ENCODE measurements around the gene USF1. TPM values are rescaled to one million over a fixed set of nuclear protein-coding genes. Genes with fewer than 3 reads are reported as not detected.

USF1 gene
- total and polyA plus RNA-seq, 2 donors: 81.8 to 148 TPM

GRCh38 chr1:161089938-161090337 is 44.2 kb upstream of the USF1 start:
- peaks cover 0 to 3% of the 10 kb centered on the region in 2 donors for H3K4me1 ChIP-seq (ENCODE audit: control insufficient read depth in 2 of 2, insufficient read depth in 2 of 2, low read length in 2 of 2)
- WGBS: 98% methylated on average over 5 of the region's 5 CpGs
- no peaks in the 10 kb centered on the region for H3K36me3 ChIP-seq (ENCODE audit: control insufficient read depth in 2 of 2, insufficient read depth in 2 of 2, low read length in 1 of 2)
- no peaks in the 10 kb centered on the region for H3K27me3 ChIP-seq (ENCODE audit: control insufficient read depth in 2 of 2, insufficient read depth in 1 of 2, low read length in 1 of 2)
- no peaks in the 10 kb centered on the region for H3K9me3 ChIP-seq (ENCODE audit: control insufficient read depth in 2 of 2, insufficient read depth in 1 of 2, low read length in 1 of 2)
- H3K4me3 ChIP-seq (ENCODE audit: low read length in 2 of 2): no peak overlapping the region
- no peak overlapping the region for H3K27ac ChIP-seq (ENCODE audit: low read depth in 1 of 2, low read length in 1 of 2)
- no peak for DNase-seq (ENCODE audit: low read depth in 6 of 9, low spot score in 9 of 9)

- DNase-seq (ENCODE audit: low read depth in 6 of 9, low spot score in 9 of 9): no peak
- Histone ChIP-seq H3K4me3 (ENCODE audit: low read length in 2 of 2) (no peak within 1 kb of the TSS), H3K4me1 (ENCODE audit: control insufficient read depth in 2 of 2, insufficient read depth in 2 of 2, low read length in 2 of 2) (peaks cover 0 to 3% of the 10 kb centered on the region in 2 donors), H3K27me3 (ENCODE audit: control insufficient read depth in 2 of 2, insufficient read depth in 1 of 2, low read length in 1 of 2) (no peaks in the 10 kb centered on the region), H3K27ac (ENCODE audit: low read depth in 1 of 2, low read length in 1 of 2) (no peak within 1 kb of the TSS), H3K9me3 (ENCODE audit: control insufficient read depth in 2 of 2, insufficient read depth in 1 of 2, low read length in 1 of 2) (no peaks in the 10 kb centered on the region), H3K36me3 (ENCODE audit: control insufficient read depth in 2 of 2, insufficient read depth in 2 of 2, low read length in 1 of 2) (no peaks in the 10 kb centered on the region)
- WGBS: 88% methylated on average over 22 of the region's 22 CpGs
Observed at GRCh38 chr1:161089251-161089924, 43.6 kb upstream of the USF1 start, which contains the start of gene NECTIN4. Gene NECTIN4, minus strand, starts transcription at chr1:161089558. Its CDS starts 262 bp downstream, at chr1:161089296.

GRCh38 chr1:161088587-161089110 is 42.9 kb upstream of the USF1 start:
- Histone ChIP-seq H3K27me3 (ENCODE audit: control insufficient read depth in 2 of 2, insufficient read depth in 1 of 2, low read length in 1 of 2) (no peaks in the 10 kb centered on the region), H3K36me3 (ENCODE audit: control insufficient read depth in 2 of 2, insufficient read depth in 2 of 2, low read length in 1 of 2) (no peaks in the 10 kb centered on the region), H3K9me3 (ENCODE audit: control insufficient read depth in 2 of 2, insufficient read depth in 1 of 2, low read length in 1 of 2) (no peaks in the 10 kb centered on the region), H3K27ac (ENCODE audit: low read depth in 1 of 2, low read length in 1 of 2) (no peak overlapping the region), H3K4me3 (ENCODE audit: low read length in 2 of 2) (no peak overlapping the region), H3K4me1 (ENCODE audit: control insufficient read depth in 2 of 2, insufficient read depth in 2 of 2, low read length in 2 of 2) (peaks cover 0 to 3% of the 10 kb centered on the region in 2 donors)
- 92% methylated on average over 3 of the region's 3 CpGs for WGBS
- DNase-seq (ENCODE audit: low read depth in 6 of 9, low spot score in 9 of 9): no peak

GRCh38 chr1:161086457-161086856 is 40.7 kb upstream of the USF1 start:
- Histone ChIP-seq H3K9me3 (ENCODE audit: control insufficient read depth in 2 of 2, insufficient read depth in 1 of 2, low read length in 1 of 2) (no peaks in the 10 kb centered on the region), H3K36me3 (ENCODE audit: control insufficient read depth in 2 of 2, insufficient read depth in 2 of 2, low read length in 1 of 2) (no peaks in the 10 kb centered on the region), H3K27me3 (ENCODE audit: control insufficient read depth in 2 of 2, insufficient read depth in 1 of 2, low read length in 1 of 2) (no peaks in the 10 kb centered on the region), H3K27ac (ENCODE audit: low read depth in 1 of 2, low read length in 1 of 2) (no peak overlapping the region), H3K4me1 (ENCODE audit: control insufficient read depth in 2 of 2, insufficient read depth in 2 of 2, low read length in 2 of 2) (peaks cover 0 to 3% of the 10 kb centered on the region in 2 donors), H3K4me3 (ENCODE audit: low read length in 2 of 2) (no peak overlapping the region)
- no peak for DNase-seq (ENCODE audit: low read depth in 6 of 9, low spot score in 9 of 9)
- 88% methylated on average over 4 of the region's 4 CpGs for WGBS

- Histone ChIP-seq H3K4me3 (ENCODE audit: low read length in 2 of 2) (no peak overlapping the region), H3K9me3 (ENCODE audit: control insufficient read depth in 2 of 2, insufficient read depth in 1 of 2, low read length in 1 of 2) (no peaks in the 10 kb centered on the region), H3K36me3 (ENCODE audit: control insufficient read depth in 2 of 2, insufficient read depth in 2 of 2, low read length in 1 of 2) (no peaks in the 10 kb centered on the region), H3K27ac (ENCODE audit: low read depth in 1 of 2, low read length in 1 of 2) (no peak overlapping the region), H3K27me3 (ENCODE audit: control insufficient read depth in 2 of 2, insufficient read depth in 1 of 2, low read length in 1 of 2) (no peaks in the 10 kb centered on the region), H3K4me1 (ENCODE audit: control insufficient read depth in 2 of 2, insufficient read depth in 2 of 2, low read length in 2 of 2) (peaks cover 0 to under 1% of the 10 kb centered on the region in 2 donors)
- no peak for DNase-seq (ENCODE audit: low read depth in 6 of 9, low spot score in 9 of 9)
- 95% methylated on average over 2 of the region's 2 CpGs for WGBS
Observed at GRCh38 chr1:161085165-161085564, 39.4 kb upstream of the USF1 start.

GRCh38 chr1:161084597-161084988 is 38.8 kb upstream of the USF1 start:
- Histone ChIP-seq H3K27ac (ENCODE audit: low read depth in 1 of 2, low read length in 1 of 2) (no peak overlapping the region), H3K4me1 (ENCODE audit: control insufficient read depth in 2 of 2, insufficient read depth in 2 of 2, low read length in 2 of 2) (no peaks in the 10 kb centered on the region), H3K36me3 (ENCODE audit: control insufficient read depth in 2 of 2, insufficient read depth in 2 of 2, low read length in 1 of 2) (no peaks in the 10 kb centered on the region), H3K27me3 (ENCODE audit: control insufficient read depth in 2 of 2, insufficient read depth in 1 of 2, low read length in 1 of 2) (peaks cover 0 to 3% of the 10 kb centered on the region in 2 donors), H3K9me3 (ENCODE audit: control insufficient read depth in 2 of 2, insufficient read depth in 1 of 2, low read length in 1 of 2) (no peaks in the 10 kb centered on the region), H3K4me3 (ENCODE audit: low read length in 2 of 2) (no peak overlapping the region)
- no peak for DNase-seq (ENCODE audit: low read depth in 6 of 9, low spot score in 9 of 9)
- 93% methylated on average over 1 of the region's 1 CpG for whole genome bisulfite sequencing

- H3K27ac ChIP-seq (ENCODE audit: low read depth in 1 of 2, low read length in 1 of 2): no peak overlapping the region
- 94% methylated on average over 10 of the region's 10 CpGs for WGBS
- H3K4me1 ChIP-seq (ENCODE audit: control insufficient read depth in 2 of 2, insufficient read depth in 2 of 2, low read length in 2 of 2): no peaks in the 10 kb centered on the region
- no peak overlapping the region for H3K4me3 ChIP-seq (ENCODE audit: low read length in 2 of 2)
- no peaks in the 10 kb centered on the region for H3K9me3 ChIP-seq (ENCODE audit: control insufficient read depth in 2 of 2, insufficient read depth in 1 of 2, low read length in 1 of 2)
- peaks cover 0 to 6% of the 10 kb centered on the region in 2 donors for H3K27me3 ChIP-seq (ENCODE audit: control insufficient read depth in 2 of 2, insufficient read depth in 1 of 2, low read length in 1 of 2)
- DNase-seq (ENCODE audit: low read depth in 6 of 9, low spot score in 9 of 9): no peak
- no peaks in the 10 kb centered on the region for H3K36me3 ChIP-seq (ENCODE audit: control insufficient read depth in 2 of 2, insufficient read depth in 2 of 2, low read length in 1 of 2)
Observed at GRCh38 chr1:161083748-161084596, 38.2 kb upstream of the USF1 start.

GRCh38 chr1:161082996-161083747 is 37.4 kb upstream of the USF1 start:
- no peak overlapping the region for H3K4me3 ChIP-seq (ENCODE audit: low read length in 2 of 2)
- WGBS: 96% methylated on average over 8 of the region's 8 CpGs

More at GRCh38 chr1:161082996-161083747, 37.4 kb upstream of the USF1 start:
- Histone ChIP-seq H3K27me3 (ENCODE audit: control insufficient read depth in 2 of 2, insufficient read depth in 1 of 2, low read length in 1 of 2) (peaks cover 0 to 6% of the 10 kb centered on the region in 2 donors), H3K9me3 (ENCODE audit: control insufficient read depth in 2 of 2, insufficient read depth in 1 of 2, low read length in 1 of 2) (no peaks in the 10 kb centered on the region), H3K27ac (ENCODE audit: low read depth in 1 of 2, low read length in 1 of 2) (no peak overlapping the region), H3K4me1 (ENCODE audit: control insufficient read depth in 2 of 2, insufficient read depth in 2 of 2, low read length in 2 of 2) (no peaks in the 10 kb centered on the region), H3K36me3 (ENCODE audit: control insufficient read depth in 2 of 2, insufficient read depth in 2 of 2, low read length in 1 of 2) (no peaks in the 10 kb centered on the region)
- no peak for DNase-seq (ENCODE audit: low read depth in 6 of 9, low spot score in 9 of 9)
